Vagina (tissue), 2 donors: ENCODE results near the gene CCDC197.

Source experiments
- CTCF ChIP-seq, 3 experiments: fragments of 450-650 bp in 2 of 3; fragments of 200-600 bp in 1 of 3; sonication (generic) in 1 of 3; IDR thresholded peaks; one replicate each; pipeline ENCODE4 v1.5.1; 2017 to 2019; ENCODE audit warnings: antibody characterized with exemption in 3 of 3, mild to moderate bottlenecking in 2 of 3, moderate library complexity in 2 of 3
- POLR2A ChIP-seq, 2 donors: fragments of 450-650 bp; IDR thresholded peaks; one replicate each; pipeline ENCODE4 v1.6.1; 2017; ENCODE audit warnings: antibody characterized with exemption in 2 of 2, mild to moderate bottlenecking in 2 of 2, moderate library complexity in 2 of 2
- POLR2AphosphoS5 ChIP-seq, 2 donors: sonication (generic); formaldehyde crosslinking; IDR thresholded peaks; one replicate each; pipeline ENCODE4 v1.9.0; 2017; ENCODE audit warnings: antibody characterized with exemption in 2 of 2, mild to moderate bottlenecking in 2 of 2, low read depth in 1 of 2; ENCODE audit not compliant: insufficient read depth in 1 of 2

- TF ChIP-seq CTCF (IDR thresholded peaks at IDR 0.05) (no peak), POLR2A (IDR thresholded peaks at IDR 0.05) (no peak), POLR2AphosphoS5 (IDR thresholded peaks at IDR 0.05; ENCODE audit: insufficient read depth in 1 of 2, low read depth in 1 of 2) (no peak)
These were observed 24.4 kb upstream of the CCDC197 start for GRCh38 chr14:93972618-93973205.
